Measurements from ENCODE around the gene CBLB. TPM values are rescaled to one million over a fixed set of nuclear protein-coding genes. Genes with fewer than 3 reads are reported as not detected.

The CBLB gene
- total RNA-seq, 6 experiments from 2014 or later, result 9.4 to 21.4 (median 18.2) TPM

DNA sequence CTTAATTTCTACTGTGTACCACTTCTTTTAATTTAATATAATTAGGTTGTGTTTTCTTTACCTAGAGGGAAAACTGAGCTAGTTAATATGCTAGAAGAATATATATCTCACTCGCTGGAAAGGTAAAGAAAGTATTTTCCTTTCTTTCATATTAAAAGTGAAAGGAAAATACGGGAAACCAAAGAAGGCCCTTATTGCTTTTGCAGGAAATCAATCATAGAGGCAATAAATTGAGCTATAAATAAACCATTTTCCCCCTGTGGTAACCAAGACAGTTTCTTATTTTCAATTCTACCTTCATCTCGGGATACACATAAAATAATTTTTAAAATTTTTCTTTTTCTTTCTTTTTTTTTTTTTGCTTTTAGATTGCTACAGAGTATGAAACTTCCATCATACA, 101.6 kb downstream of the CBLB start:
- Histone ChIP-seq H3K4me3 (no peak overlapping the region), H3K27ac (no peak overlapping the region), H3K4me1 (no peaks in the 10 kb centered on the region), H3K9me3 (no peaks in the 10 kb centered on the region), H3K36me3 (no peaks in the 10 kb centered on the region), H3K27me3 (no peaks in the 10 kb centered on the region)
- ATAC-seq (no peak), DNase-seq (no peak)
- TF ChIP-seq, protein P1, sequence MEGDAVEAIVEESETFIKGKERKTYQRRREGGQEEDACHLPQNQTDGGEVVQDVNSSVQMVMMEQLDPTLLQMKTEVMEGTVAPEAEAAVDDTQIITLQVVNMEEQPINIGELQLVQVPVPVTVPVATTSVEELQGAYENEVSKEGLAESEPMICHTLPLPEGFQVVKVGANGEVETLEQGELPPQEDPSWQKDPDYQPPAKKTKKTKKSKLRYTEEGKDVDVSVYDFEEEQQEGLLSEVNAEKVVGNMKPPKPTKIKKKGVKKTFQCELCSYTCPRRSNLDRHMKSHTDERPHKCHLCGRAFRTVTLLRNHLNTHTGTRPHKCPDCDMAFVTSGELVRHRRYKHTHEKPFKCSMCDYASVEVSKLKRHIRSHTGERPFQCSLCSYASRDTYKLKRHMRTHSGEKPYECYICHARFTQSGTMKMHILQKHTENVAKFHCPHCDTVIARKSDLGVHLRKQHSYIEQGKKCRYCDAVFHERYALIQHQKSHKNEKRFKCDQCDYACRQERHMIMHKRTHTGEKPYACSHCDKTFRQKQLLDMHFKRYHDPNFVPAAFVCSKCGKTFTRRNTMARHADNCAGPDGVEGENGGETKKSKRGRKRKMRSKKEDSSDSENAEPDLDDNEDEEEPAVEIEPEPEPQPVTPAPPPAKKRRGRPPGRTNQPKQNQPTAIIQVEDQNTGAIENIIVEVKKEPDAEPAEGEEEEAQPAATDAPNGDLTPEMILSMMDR (IDR thresholded peaks at IDR 0.05), result no peak
- no peak for TF ChIP-seq POLR2A (IDR thresholded peaks at IDR 0.05)
- WGBS (ENCODE audit: insufficient coverage, low coverage, low lambda C conversion rate, missing lambda C conversion rate), result 38% methylated on average over 3 of the region's 3 CpGs
- intact Hi-C loops (cut with DNase I), result no loop called here

DNA sequence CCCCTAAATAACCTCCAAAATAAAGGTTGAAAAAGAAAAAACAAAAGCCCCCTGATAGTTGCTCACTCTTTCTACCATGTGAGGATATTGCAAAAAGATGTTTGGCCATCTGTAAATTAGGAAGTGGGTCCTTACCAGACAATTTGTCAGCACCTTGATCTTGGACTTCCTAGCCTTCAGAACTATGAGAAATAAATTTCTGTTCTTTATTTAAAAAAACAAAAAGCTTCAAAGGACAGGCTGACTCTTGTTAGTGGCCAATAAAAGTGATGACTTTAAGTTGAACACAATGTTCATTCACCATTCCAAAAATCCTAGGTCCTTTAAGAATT, 103.5 kb downstream of the CBLB start:
- intact Hi-C loops (cut with DNase I), result no loop called here
- Histone ChIP-seq H3K36me3 (no peaks in the 10 kb centered on the region), H3K27me3 (no peaks in the 10 kb centered on the region), H3K4me3 (no peak overlapping the region), H3K4me1 (no peaks in the 10 kb centered on the region), H3K9me3 (no peaks in the 10 kb centered on the region), H3K27ac (no peak overlapping the region)
- DNase-seq (no peak), ATAC-seq (no peak)
- no peak for TF ChIP-seq POLR2A (IDR thresholded peaks at IDR 0.05)
- TF ChIP-seq, protein P1 (IDR thresholded peaks at IDR 0.05), result no peak

DNA sequence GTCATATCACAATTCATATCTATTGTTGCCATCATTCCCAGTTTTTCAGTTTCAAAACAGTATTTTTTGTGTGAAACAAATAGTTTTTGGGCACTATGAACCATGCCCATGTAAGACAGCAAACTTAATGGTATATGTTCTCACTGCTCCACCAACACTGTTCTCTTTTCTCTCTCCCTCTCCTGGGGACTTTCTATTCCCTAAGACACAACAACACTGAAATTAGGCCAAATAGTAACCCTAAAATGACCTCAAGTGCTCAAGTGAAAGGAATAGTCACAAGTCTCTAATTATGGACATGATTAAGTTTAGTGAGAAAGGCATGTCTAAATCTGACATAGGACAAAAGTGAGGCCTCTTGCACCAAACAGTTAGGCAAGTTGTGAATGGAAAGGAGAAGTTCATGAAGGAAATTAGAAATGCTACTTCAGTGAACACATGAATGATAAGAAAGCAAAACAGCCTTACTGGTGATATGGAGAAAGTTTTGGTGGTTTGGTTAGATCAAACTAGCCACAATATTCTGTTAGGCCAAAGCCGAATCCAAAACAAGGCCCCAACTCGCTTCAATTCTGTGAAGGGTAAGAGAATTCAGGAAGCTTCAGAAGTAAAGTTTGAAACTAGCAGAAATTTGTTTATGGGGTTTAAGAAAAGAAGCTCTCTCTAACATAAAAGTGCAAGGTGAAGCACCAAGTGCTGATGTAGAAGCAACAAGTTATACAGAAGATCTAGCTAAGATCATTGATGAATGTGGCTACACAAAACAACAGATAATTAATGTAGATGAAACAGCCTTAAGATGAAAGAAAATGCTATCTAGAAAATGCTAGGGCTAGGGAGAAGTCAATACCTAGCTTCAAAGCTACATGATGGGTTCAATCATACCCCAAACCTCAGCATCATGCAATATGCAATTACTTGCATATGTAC, 104.2 kb downstream of the CBLB start:
- ATAC-seq (no peak), DNase-seq (no peak)
- TF ChIP-seq POLR2A (IDR thresholded peaks at IDR 0.05), result no peak
- TF ChIP-seq, protein P1 (IDR thresholded peaks at IDR 0.05), result no peak
- Histone ChIP-seq H3K27ac (no peak overlapping the region), H3K36me3 (no peaks in the 10 kb centered on the region), H3K4me3 (no peak overlapping the region), H3K4me1 (no peaks in the 10 kb centered on the region), H3K9me3 (no peaks in the 10 kb centered on the region), H3K27me3 (no peaks in the 10 kb centered on the region)
- WGBS (ENCODE audit: insufficient coverage, low coverage, low lambda C conversion rate, missing lambda C conversion rate), result 63% methylated on average over 2 of the region's 2 CpGs
- intact Hi-C loops (cut with DNase I), result no loop called here

DNA sequence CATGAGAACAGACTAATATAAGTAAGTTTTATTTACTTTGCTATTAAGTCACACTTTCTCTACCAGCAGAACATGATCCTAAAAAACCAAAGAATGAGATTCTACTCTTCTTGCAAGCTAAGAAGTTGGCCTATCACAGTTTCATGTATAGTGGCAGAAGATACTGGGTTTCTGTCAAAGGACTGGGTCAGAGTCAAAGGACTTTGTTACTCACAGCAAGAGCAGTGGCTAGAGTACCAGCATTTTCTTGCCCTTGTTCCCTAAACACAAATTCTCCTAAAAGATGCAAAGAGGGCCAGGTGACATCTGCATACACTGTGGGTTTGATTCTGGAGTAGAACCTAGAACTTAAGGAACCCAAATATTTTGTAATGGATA, 105.2 kb downstream of the CBLB start:
- Histone ChIP-seq H3K4me1 (no peaks in the 10 kb centered on the region), H3K9me3 (no peaks in the 10 kb centered on the region), H3K36me3 (no peaks in the 10 kb centered on the region), H3K27me3 (no peaks in the 10 kb centered on the region), H3K4me3 (no peak overlapping the region), H3K27ac (no peak overlapping the region)
- intact Hi-C loops (cut with DNase I), result no loop called here
- ATAC-seq (no peak), DNase-seq (no peak)
- no peak for TF ChIP-seq POLR2A (IDR thresholded peaks at IDR 0.05)
- TF ChIP-seq, protein P1 (IDR thresholded peaks at IDR 0.05), result no peak

Measured in right lobe of liver (tissue), 6 donors.